Measurements from ENCODE around the gene S100A7A.

DNA sequence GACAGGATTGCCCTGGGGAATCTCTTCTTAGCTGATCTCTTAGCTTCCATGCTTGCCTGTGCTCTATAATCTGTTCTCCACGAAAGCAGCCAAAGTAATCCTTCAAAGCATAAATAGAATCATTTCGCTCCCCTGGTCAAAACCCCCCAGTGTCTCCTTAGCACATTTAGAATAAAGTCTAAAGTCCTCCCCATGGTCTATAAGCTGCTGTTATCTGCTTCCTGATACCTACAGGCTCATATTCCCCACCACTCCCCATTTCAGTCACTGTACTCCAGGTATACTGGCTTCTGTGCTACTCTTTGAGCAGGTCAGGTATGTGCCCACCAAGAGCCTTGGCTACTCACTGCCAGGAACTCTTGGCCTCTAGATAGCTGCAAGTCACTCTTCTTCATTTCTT lies 43.7 kb upstream of the S100A7A start:
- TF ChIP-seq, protein P1, sequence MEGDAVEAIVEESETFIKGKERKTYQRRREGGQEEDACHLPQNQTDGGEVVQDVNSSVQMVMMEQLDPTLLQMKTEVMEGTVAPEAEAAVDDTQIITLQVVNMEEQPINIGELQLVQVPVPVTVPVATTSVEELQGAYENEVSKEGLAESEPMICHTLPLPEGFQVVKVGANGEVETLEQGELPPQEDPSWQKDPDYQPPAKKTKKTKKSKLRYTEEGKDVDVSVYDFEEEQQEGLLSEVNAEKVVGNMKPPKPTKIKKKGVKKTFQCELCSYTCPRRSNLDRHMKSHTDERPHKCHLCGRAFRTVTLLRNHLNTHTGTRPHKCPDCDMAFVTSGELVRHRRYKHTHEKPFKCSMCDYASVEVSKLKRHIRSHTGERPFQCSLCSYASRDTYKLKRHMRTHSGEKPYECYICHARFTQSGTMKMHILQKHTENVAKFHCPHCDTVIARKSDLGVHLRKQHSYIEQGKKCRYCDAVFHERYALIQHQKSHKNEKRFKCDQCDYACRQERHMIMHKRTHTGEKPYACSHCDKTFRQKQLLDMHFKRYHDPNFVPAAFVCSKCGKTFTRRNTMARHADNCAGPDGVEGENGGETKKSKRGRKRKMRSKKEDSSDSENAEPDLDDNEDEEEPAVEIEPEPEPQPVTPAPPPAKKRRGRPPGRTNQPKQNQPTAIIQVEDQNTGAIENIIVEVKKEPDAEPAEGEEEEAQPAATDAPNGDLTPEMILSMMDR (IDR thresholded peaks at IDR 0.05 in 8 of 11, conservative IDR thresholded peaks at IDR 0.05 in 3 of 11) = no peak
- no peak for TF ChIP-seq POLR2A (IDR thresholded peaks at IDR 0.05)
- TF ChIP-seq POLR2AphosphoS5 (IDR thresholded peaks at IDR 0.05) = no peak
